Measurements from ENCODE around the gene TMEM132D. TPM values are rescaled to one million over a fixed set of nuclear protein-coding genes. Genes with fewer than 3 reads are reported as not detected.

Gene TMEM132D
- total and polyA plus RNA-seq, 4 donors: 0.01 to 0.14 (median 0.08) TPM

GRCh38 chr12:129941618-129942017, 37.8 kb upstream of the TMEM132D start:
- peaks cover 0 to 6% (median 3%) of the 10 kb centered on the region in 4 donors for H3K27me3 ChIP-seq (ENCODE audit: control insufficient read depth in 4 of 4, insufficient read depth in 4 of 4, low read length in 3 of 4)
- no peak overlapping the region for H3K4me3 ChIP-seq (ENCODE audit: low read depth in 1 of 3, low read length in 3 of 3)
- 58% methylated on average over 9 of the region's 9 CpGs for WGBS
- no peak overlapping the region for H3K9ac ChIP-seq (ENCODE audit: low read depth in 1 of 2, low read length in 2 of 2)
- DNase-seq (ENCODE audit: low spot score): no peak
- TF ChIP-seq YY1 (IDR thresholded peaks at IDR 0.05) (no peak), JUND (IDR thresholded peaks at IDR 0.05) (no peak), RXRA (IDR thresholded peaks at IDR 0.05) (no peak), EGR1 (IDR thresholded peaks at IDR 0.05; ENCODE audit: low read depth in 2 of 2) (no peak), MAX (IDR thresholded peaks at IDR 0.05) (no peak)
- TF ChIP-seq, protein P1, sequence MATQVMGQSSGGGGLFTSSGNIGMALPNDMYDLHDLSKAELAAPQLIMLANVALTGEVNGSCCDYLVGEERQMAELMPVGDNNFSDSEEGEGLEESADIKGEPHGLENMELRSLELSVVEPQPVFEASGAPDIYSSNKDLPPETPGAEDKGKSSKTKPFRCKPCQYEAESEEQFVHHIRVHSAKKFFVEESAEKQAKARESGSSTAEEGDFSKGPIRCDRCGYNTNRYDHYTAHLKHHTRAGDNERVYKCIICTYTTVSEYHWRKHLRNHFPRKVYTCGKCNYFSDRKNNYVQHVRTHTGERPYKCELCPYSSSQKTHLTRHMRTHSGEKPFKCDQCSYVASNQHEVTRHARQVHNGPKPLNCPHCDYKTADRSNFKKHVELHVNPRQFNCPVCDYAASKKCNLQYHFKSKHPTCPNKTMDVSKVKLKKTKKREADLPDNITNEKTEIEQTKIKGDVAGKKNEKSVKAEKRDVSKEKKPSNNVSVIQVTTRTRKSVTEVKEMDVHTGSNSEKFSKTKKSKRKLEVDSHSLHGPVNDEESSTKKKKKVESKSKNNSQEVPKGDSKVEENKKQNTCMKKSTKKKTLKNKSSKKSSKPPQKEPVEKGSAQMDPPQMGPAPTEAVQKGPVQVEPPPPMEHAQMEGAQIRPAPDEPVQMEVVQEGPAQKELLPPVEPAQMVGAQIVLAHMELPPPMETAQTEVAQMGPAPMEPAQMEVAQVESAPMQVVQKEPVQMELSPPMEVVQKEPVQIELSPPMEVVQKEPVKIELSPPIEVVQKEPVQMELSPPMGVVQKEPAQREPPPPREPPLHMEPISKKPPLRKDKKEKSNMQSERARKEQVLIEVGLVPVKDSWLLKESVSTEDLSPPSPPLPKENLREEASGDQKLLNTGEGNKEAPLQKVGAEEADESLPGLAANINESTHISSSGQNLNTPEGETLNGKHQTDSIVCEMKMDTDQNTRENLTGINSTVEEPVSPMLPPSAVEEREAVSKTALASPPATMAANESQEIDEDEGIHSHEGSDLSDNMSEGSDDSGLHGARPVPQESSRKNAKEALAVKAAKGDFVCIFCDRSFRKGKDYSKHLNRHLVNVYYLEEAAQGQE (IDR thresholded peaks at IDR 0.05): no peak
- TF ChIP-seq, protein P2, sequence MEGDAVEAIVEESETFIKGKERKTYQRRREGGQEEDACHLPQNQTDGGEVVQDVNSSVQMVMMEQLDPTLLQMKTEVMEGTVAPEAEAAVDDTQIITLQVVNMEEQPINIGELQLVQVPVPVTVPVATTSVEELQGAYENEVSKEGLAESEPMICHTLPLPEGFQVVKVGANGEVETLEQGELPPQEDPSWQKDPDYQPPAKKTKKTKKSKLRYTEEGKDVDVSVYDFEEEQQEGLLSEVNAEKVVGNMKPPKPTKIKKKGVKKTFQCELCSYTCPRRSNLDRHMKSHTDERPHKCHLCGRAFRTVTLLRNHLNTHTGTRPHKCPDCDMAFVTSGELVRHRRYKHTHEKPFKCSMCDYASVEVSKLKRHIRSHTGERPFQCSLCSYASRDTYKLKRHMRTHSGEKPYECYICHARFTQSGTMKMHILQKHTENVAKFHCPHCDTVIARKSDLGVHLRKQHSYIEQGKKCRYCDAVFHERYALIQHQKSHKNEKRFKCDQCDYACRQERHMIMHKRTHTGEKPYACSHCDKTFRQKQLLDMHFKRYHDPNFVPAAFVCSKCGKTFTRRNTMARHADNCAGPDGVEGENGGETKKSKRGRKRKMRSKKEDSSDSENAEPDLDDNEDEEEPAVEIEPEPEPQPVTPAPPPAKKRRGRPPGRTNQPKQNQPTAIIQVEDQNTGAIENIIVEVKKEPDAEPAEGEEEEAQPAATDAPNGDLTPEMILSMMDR (IDR thresholded peaks at IDR 0.05; ENCODE audit: low read depth, low read length, missing input control): no peak
- TF ChIP-seq, protein P3, sequence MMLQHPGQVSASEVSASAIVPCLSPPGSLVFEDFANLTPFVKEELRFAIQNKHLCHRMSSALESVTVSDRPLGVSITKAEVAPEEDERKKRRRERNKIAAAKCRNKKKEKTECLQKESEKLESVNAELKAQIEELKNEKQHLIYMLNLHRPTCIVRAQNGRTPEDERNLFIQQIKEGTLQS (IDR thresholded peaks at IDR 0.05): no peak
- no peaks in the 10 kb centered on the region for H3K4me1 ChIP-seq (ENCODE audit: control insufficient read depth in 4 of 4, insufficient read depth in 4 of 4, low read length in 3 of 4)
- no peak overlapping the region for H3K27ac ChIP-seq (ENCODE audit: low read depth in 1 of 2, low read length in 2 of 2)
- H3K36me3 ChIP-seq (ENCODE audit: control insufficient read depth in 4 of 4, insufficient read depth in 3 of 4, low read depth in 1 of 4, low read length in 3 of 4): no peaks in the 10 kb centered on the region
- H3K9me3 ChIP-seq (ENCODE audit: control insufficient read depth in 4 of 4, low read length in 3 of 4): no peaks in the 10 kb centered on the region

DNA sequence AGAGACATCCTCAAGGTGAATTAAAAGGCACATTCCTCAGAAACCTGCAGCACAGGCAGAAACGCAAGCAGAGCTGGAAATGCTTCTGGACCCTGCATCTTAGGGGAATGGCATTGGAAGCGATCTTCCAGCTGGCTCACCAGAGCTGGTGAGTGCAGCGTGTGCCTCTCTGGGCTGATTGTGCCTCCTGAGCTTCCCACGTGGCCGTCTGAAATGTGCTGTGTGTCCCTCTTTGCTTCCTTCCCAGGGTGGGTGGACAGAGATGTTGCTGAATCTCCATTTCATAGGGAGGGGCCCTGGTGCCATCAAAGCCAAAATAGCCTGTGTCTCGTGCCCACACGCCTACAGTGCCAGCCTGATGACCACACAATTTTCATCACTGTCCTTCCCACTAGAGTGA, 34.3 kb upstream of the TMEM132D start:
- Histone ChIP-seq H3K9ac (ENCODE audit: low read depth in 1 of 2, low read length in 2 of 2) (no peak overlapping the region), H3K4me1 (ENCODE audit: control insufficient read depth in 4 of 4, insufficient read depth in 4 of 4, low read length in 3 of 4) (no peaks in the 10 kb centered on the region), H3K4me3 (ENCODE audit: low read depth in 1 of 3, low read length in 3 of 3) (no peak overlapping the region), H3K27ac (ENCODE audit: low read depth in 1 of 2, low read length in 2 of 2) (no peak overlapping the region), H3K36me3 (ENCODE audit: control insufficient read depth in 4 of 4, insufficient read depth in 3 of 4, low read depth in 1 of 4, low read length in 3 of 4) (no peaks in the 10 kb centered on the region), H3K9me3 (ENCODE audit: control insufficient read depth in 4 of 4, low read length in 3 of 4) (peaks cover 0 to 2% (median 0%) of the 10 kb centered on the region in 4 donors), H3K27me3 (ENCODE audit: control insufficient read depth in 4 of 4, insufficient read depth in 4 of 4, low read length in 3 of 4) (peaks cover 0 to 6% (median 3%) of the 10 kb centered on the region in 4 donors)
- no peak for DNase-seq (ENCODE audit: low spot score)
- TF ChIP-seq GABPA (IDR thresholded peaks at IDR 0.05 in 1 of 2, conservative IDR thresholded peaks at IDR 0.05 in 1 of 2) (no peak), NR2F2 (IDR thresholded peaks at IDR 0.05) (no peak), FOXA1 (IDR thresholded peaks at IDR 0.05) (no peak), YY1 (IDR thresholded peaks at IDR 0.05) (no peak), SP1 (IDR thresholded peaks at IDR 0.05) (no peak), FOXA2 (IDR thresholded peaks at IDR 0.05) (no peak), HNF4A (conservative IDR thresholded peaks at IDR 0.05) (no peak), JUND (IDR thresholded peaks at IDR 0.05) (no peak), MAX (IDR thresholded peaks at IDR 0.05) (no peak), HNF4G (IDR thresholded peaks at IDR 0.05) (no peak), RAD21 (IDR thresholded peaks at IDR 0.05) (no peak), ZBTB33 (IDR thresholded peaks at IDR 0.05) (no peak), RXRA (IDR thresholded peaks at IDR 0.05) (no peak), EGR1 (IDR thresholded peaks at IDR 0.05; ENCODE audit: low read depth in 2 of 2) (no peak), TAF1 (conservative IDR thresholded peaks at IDR 0.05) (no peak)
- TF ChIP-seq, protein P1 (IDR thresholded peaks at IDR 0.05): no peak
- TF ChIP-seq, protein P3 (IDR thresholded peaks at IDR 0.05): no peak
- 41% methylated on average over 7 of the region's 7 CpGs for WGBS

All from liver (tissue), 9 donors.